ENCODE results near the gene ISY1.
"Not testable (repeated sequence)": the region's sequence is repeated elsewhere in the genome, so short reads cannot be mapped to it uniquely, and the experiment has no call there.

The ISY1 gene

GRCh38 chr3:129120254-129121004 lies 40.4 kb downstream of the ISY1 start:
- no peak for DNase-seq

DNA sequence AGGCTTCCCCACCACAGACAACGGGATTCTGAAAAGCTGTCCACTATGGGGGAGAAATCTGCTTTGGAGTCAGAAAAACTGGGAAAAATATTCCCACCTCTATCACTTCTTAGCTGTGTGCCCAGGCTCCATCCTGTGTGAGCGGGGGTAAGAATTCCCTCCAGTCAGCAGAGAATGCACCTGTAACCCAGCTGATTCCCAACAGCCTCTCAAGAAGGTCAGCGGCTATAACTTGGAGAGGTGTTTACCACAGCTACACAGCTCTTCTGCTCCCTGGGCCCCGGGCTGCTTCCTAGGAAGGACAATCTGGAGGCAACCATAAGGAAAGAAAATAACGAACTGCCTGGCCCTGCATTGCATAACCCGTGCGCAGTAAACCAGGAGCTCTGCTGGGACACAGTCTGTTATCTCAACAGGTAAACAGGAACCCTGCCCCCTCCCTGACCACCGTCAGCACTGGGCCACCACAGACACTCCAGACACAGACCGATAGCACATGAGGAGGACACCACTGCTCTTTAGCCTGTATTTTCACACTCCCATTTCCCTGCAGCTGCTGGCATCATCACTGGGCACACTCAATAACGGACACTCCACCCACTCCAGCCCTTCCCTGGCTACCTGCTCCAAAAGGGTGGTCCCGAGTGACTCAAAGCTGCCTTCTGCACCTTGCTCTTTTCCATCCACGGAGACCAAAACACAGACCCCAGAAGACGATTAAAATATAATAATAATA lies 41.3 kb downstream of the ISY1 start:
- no peak for DNase-seq

GRCh38 chr3:129118745-129119144 lies 42.1 kb downstream of the ISY1 start:
- DNase-seq, result no peak

- no peak for DNase-seq
Measured at GRCh38 chr3:129117134-129117533, 43.7 kb downstream of the ISY1 start.

DNA sequence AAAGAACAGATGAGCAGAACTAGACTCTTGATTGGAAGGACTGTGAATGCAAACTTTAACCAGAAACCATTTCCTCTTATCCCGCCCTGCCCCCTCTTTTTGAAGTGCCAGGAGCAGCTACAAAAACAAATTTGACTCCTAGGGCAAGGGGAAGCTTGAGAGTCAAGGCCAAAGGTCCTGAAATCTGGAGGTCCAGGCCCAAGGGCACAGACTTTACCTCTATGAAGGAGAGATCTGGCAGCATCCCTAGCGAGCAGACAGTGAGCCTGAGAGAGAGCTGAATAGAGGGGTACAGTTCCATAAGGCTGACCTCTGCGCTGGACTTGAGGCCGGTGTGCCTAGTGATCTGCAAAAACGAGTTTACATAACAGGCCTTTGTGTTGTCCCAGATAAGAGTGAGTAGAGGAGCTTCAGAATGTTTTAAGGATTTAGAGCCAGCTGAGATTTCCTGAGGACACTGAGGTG lies 44.3 kb downstream of the ISY1 start:
- DNase-seq, result no peak

GRCh38 chr3:129114455-129114854 lies 46.4 kb downstream of the ISY1 start:
- no peak for DNase-seq

- DNase-seq, result no peak
Measured at GRCh38 chr3:129112308-129113052, 48.4 kb downstream of the ISY1 start.

- not testable (repeated sequence) for DNase-seq
Measured at GRCh38 chr3:129111076-129111780, 49.6 kb downstream of the ISY1 start.

DNA sequence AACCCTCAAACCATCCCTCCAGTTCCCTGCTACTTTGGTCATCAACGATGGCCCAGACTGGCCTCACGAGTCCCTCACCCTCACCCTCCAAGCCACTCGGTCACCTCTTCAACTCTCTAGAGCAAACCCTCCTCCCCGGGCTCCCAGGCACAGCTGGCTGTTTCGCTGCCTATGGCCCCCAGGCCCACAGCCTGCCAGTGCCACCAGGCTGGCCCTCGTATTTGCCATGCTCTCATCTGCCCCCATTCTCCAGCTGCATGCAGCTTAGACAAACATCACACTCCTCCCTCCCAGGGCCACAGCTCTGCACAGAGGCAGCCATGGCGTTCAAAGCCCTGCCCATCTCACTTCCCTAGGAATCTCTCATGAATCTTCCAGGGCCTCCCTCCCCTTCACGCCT lies 53.1 kb downstream of the ISY1 start:
- DNase-seq, result no peak

GRCh38 chr3:129106866-129107565 lies 53.8 kb downstream of the ISY1 start:
- DNase-seq, result no peak

GRCh38 chr3:129106320-129106719 lies 54.5 kb downstream of the ISY1 start:
- DNase-seq, result no peak

- DNase-seq, result no peak
Measured at GRCh38 chr3:129105862-129106261, 55.0 kb downstream of the ISY1 start.

- DNase-seq, result no peak
Measured at GRCh38 chr3:129104498-129105079, 56.3 kb downstream of the ISY1 start.

GRCh38 chr3:129104051-129104450 lies 56.8 kb downstream of the ISY1 start:
- no peak for DNase-seq

DNA sequence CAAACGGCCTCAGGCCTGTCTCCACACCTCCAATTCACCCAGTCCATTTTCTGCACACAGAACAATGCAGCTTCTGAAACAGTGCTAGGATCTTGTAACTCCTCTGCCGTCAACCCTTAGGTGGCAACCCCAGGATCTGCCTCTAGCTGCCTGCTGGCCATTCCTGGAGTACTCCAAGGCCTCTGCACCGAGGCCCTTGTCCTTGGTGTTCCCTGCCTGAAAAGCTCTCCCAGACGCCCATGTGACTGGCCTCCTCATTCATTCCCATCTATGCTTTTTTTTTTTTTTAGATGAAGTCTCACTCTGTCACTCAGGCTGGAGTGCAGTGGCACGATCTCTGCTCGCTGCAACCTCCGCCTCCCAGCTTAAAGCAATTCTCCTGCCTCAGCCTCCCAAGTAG lies 57.6 kb downstream of the ISY1 start:
- no peak for DNase-seq

DNA sequence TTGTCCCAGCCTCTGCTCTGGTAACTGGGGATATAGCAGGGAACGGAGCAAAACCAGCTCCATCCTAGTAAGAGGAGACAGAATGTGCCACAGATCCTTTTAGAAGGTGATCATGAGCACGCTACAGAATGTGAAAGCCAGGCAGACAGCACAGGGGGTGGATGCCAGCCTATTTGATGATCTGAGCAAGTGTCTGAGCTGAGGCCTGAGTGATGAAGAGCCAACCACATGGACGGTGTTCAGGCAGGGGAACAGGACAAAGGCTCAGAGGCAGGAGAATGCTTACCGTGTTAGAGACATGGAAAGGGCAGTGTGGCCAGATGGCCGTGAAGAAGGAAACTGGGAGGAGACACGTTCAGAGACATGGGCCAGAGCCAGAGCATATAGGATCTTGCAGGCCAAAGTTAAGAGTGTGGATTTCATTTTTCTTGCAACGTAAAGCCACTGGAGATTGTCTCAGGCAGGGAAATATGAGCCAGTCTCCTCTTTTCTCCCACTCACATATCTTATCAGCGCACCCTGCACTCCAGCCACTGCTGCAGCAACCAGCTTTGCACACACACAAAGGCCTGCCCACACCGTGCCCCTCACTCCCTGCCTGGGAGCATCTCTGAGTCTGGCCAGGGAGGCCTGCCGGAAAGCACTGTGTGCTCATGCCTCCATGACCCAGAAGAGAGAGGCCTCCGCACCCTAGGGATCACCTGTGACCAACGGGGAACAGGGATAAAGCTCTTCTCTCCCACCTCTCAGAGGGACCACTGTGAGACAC lies 59.3 kb downstream of the ISY1 start:
- DNase-seq, result no peak

DNA sequence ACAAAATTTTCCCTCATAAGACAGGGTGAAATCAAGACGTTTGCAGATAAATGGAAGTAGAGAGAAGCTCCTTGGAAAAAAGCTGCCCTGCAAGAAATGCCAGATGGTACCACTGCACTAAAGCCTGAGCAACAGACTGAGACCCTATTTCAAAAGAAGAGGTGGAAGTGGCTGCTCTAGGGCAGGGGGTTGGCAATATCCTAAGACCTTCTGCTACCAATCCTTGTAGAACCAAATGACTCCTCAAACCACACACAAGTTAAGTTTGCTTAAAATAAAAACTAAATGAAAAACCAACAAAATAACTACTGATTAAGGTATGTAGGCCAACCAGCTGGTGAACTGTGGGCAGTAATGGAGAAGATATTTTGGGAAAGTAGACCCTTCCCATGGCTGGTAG lies 60.6 kb downstream of the ISY1 start:
- DNase-seq, result no peak

GRCh38 chr3:129095285-129095684 lies 65.6 kb downstream of the ISY1 start:
- no peak for DNase-seq

- DNase-seq, result not testable (repeated sequence)
Measured at GRCh38 chr3:129088312-129088711, 72.6 kb downstream of the ISY1 start.

DNA sequence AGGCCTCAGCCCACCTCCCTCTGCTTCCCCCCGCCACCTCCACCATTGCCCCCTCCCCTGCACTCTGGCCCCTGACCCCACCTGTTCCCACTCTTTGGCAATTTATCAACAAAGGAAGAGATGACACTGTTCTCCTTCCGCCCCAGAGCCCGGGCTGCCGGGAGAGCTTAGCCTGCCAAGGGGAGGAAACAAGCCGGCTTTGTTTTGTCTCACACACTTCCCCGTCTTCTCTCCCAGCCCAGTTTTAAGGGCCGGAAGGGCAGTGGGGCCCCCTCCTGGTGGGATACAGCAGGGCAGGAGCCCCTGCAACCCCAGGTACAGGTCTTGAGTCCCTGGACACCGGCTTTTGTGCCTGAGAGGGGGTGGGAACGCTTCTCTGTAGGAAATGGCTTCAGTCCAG lies 73.0 kb downstream of the ISY1 start:
- not testable (repeated sequence) for DNase-seq

GRCh38 chr3:129087138-129087702 lies 73.6 kb downstream of the ISY1 start:
- no peak for DNase-seq
